HepG2 (cell line): ENCODE data around the gene INSIG2. TPM values are rescaled to one million over a fixed set of nuclear protein-coding genes. Genes with fewer than 3 reads are reported as not detected.
A peak's percentile ranks its signal among the peaks of the same experiment; 100 is the strongest.

Experiments used
- CCDC6 ChIP-seq: sonication (generic); formaldehyde crosslinking; IDR thresholded peaks from 2 replicates; pipeline ENCODE4 v1.8.1; 2022; ENCODE audit warnings: mild to moderate bottlenecking, missing genetic modification reagents, moderate library complexity
- CREB3 ChIP-seq: sonication (generic); formaldehyde crosslinking; IDR thresholded peaks from 2 replicates; pipeline ENCODE4 v1.5.0; 2020; ENCODE audit warnings: missing genetic modification reagents
- CREM ChIP-seq, 2 experiments: sonication (generic) in 1 of 2; formaldehyde crosslinking in 1 of 2; IDR thresholded peaks; 2 replicates each; pipeline versions ENCODE4 v1.4.0 to v1.6.1; 2016 to 2020; ENCODE audit warnings: antibody characterized with exemption in 1 of 2, mild to moderate bottlenecking in 1 of 2, missing genetic modification reagents in 1 of 2
- DBP ChIP-seq: sonication (generic); formaldehyde crosslinking; IDR thresholded peaks from 2 replicates; pipeline ENCODE4 v1.4.0; 2020; ENCODE audit warnings: missing genetic modification reagents; ENCODE audit errors: not compliant biosample characterization
- E2F5 ChIP-seq: sonication (generic); formaldehyde crosslinking; conservative IDR thresholded peaks from 2 replicates; pipeline ENCODE4 v1.4.0; 2020; ENCODE audit warnings: missing genetic modification reagents
- GFI1 ChIP-seq: sonication (generic); formaldehyde crosslinking; IDR thresholded peaks from 2 replicates; pipeline ENCODE4 v1.5.0; 2020; ENCODE audit warnings: missing genetic modification reagents, mild to moderate bottlenecking, borderline replicate concordance
- JUND ChIP-seq: sonication (generic); formaldehyde crosslinking; IDR thresholded peaks from 2 replicates; pipeline ENCODE4 v1.8.0; 2022; ENCODE audit warnings: mild to moderate bottlenecking, missing genetic modification reagents
- KLF13 ChIP-seq: sonication (generic); formaldehyde crosslinking; IDR thresholded peaks from 2 replicates; pipeline ENCODE4 v1.4.0; 2020; ENCODE audit warnings: mild to moderate bottlenecking, missing genetic modification reagents
- MED8 ChIP-seq: sonication (generic); formaldehyde crosslinking; IDR thresholded peaks from 2 replicates; pipeline ENCODE4 v1.8.1; 2023; ENCODE audit warnings: mild to moderate bottlenecking, missing genetic modification reagents; ENCODE audit not compliant: insufficient replicate concordance
- MXD1 ChIP-seq: sonication (generic); formaldehyde crosslinking; IDR thresholded peaks from 2 replicates; pipeline ENCODE4 v1.4.0; 2020; ENCODE audit warnings: mild to moderate bottlenecking, missing genetic modification reagents
- ZEB1 ChIP-seq: IDR thresholded peaks from 2 replicates; pipeline ENCODE4 v1.6.1; 2012; ENCODE audit warnings: mild to moderate bottlenecking, low read depth, inconsistent platforms; ENCODE audit not compliant: insufficient replicate concordance
- ZNF253 ChIP-seq: sonication (generic); formaldehyde crosslinking; IDR thresholded peaks from 2 replicates; pipeline ENCODE4 v1.8.0; 2022; ENCODE audit warnings: mild to moderate bottlenecking, missing genetic modification reagents, borderline replicate concordance
- ZNF282 ChIP-seq: fragments of 450-650 bp; IDR thresholded peaks from 2 replicates; pipeline ENCODE4 v1.6.1; 2018; ENCODE audit not compliant: partially characterized antibody
- ZNF337 ChIP-seq: sonication (generic); formaldehyde crosslinking; IDR thresholded peaks from 2 replicates; pipeline ENCODE4 v1.5.1; 2020; ENCODE audit warnings: missing genetic modification reagents, low read depth, mild to moderate bottlenecking, borderline replicate concordance
- ZNF343 ChIP-seq: sonication (generic); formaldehyde crosslinking; IDR thresholded peaks from 2 replicates; pipeline ENCODE4 v1.4.0; 2020; ENCODE audit warnings: mild to moderate bottlenecking, missing genetic modification reagents
- ZNF484 ChIP-seq: sonication (generic); formaldehyde crosslinking; IDR thresholded peaks from 2 replicates; pipeline ENCODE4 v1.5.1; 2020; ENCODE audit warnings: mild to moderate bottlenecking, low read depth, missing genetic modification reagents, borderline replicate concordance
- ZNF766 ChIP-seq: sonication (generic); formaldehyde crosslinking; IDR thresholded peaks from 2 replicates; pipeline ENCODE4 v1.5.0; 2020; ENCODE audit warnings: missing genetic modification reagents, borderline replicate concordance
- ZNF816 ChIP-seq: sonication (generic); formaldehyde crosslinking; IDR thresholded peaks from 2 replicates; pipeline ENCODE4 v1.8.0; 2022; ENCODE audit warnings: missing genetic modification reagents, mild to moderate bottlenecking, borderline replicate concordance
- ZSCAN9 ChIP-seq: IDR thresholded peaks from 2 replicates; pipeline ENCODE4 v1.6.1; 2016; ENCODE audit warnings: borderline replicate concordance
- polyA plus RNA-seq, 8 experiments: library from polyadenylated mRNA; depleted of rRNA in 3 of 8; stranded (reverse) in 7 of 8; unstranded in 1 of 8; fragments of >200 nt; fragmentation: Illumina TruSeq in 4 of 8; extraction: Trizol in 4 of 8; gene quantifications; 2 replicates each; pipeline versions ENCODE4 v1.2.1 to v1.2.3, GENCODE V29; 2011 to 2016; ENCODE audit warnings: low read depth in 4 of 8, missing spikeins in 1 of 8, mixed read lengths in 1 of 8; ENCODE audit not compliant: insufficient read depth in 1 of 8
- total RNA-seq, 5 experiments: library from RNA; depleted of rRNA; stranded (reverse); fragments of >200 nt; fragmentation: Illumina TruSeq; extraction: Trizol; gene quantifications; 2 replicates each; pipeline ENCODE4 v1.2.3, GENCODE V29; 2016; ENCODE audit warnings: low read depth in 1 of 5
- TF ChIP-seq, protein P1 (sequence below): sonication (generic); formaldehyde crosslinking; IDR thresholded peaks from 2 replicates; pipeline ENCODE4 v1.9.0; 2021; ENCODE audit warnings: missing genetic modification reagents, borderline replicate concordance
- TF ChIP-seq, protein P2 (sequence below): IDR thresholded peaks from 2 replicates; pipeline ENCODE4 v1.6.1; 2016

INSIG2 gene
- total and polyA plus RNA-seq, 2 of the 13 experiments (the other 11 are each of a cell fraction or from before 2014, with no cell fraction given) = 73.5 to 481 TPM

DNA sequence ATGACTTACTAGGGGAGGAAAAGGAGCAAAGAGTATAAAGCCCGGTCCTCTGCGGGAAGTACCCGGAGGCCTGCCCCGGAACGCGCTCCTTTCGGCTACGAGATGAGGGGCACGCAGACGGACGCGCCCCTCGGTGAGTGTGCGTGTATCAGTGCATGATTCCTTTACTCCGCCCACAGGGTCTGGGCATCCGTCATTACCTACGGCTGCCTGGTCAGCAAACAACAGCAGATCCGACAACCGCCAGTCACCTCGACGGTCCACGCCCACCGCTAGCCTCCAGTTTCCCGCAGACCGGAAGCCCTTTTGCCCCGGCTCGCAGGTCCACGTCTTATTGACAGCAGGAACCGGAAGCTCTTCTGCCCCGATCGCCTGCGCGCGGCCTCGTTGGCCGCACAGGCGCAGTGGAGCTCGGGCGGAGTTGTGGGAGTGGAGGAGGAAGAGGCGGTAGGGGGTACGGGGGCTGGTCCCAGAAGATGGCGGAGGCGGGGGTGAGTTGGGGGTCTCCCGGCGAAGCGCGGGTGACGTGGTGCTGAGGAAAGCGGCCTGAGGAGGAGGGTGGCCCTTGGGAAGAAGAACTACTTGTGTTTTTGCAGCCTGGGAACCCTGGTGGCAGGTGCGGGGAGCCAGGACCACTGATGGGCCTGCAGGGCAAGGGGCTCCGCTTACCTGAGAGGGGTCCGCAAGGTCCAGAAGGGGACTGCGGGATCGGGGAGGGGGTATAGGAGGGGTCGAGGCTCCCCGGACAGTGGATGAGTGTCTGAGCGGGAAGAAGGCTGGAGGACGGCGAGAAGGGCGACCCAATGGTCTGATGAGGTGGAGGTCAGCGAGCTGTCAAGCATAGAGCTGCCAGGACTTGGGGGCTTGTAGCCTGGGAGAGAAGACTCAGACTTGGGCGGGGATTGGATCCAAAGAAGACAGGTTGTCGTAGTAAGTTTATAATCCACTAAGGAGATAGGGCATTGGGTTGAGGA lies at the start of gene INSIG2 (continued):
- TF ChIP-seq, protein P1, sequence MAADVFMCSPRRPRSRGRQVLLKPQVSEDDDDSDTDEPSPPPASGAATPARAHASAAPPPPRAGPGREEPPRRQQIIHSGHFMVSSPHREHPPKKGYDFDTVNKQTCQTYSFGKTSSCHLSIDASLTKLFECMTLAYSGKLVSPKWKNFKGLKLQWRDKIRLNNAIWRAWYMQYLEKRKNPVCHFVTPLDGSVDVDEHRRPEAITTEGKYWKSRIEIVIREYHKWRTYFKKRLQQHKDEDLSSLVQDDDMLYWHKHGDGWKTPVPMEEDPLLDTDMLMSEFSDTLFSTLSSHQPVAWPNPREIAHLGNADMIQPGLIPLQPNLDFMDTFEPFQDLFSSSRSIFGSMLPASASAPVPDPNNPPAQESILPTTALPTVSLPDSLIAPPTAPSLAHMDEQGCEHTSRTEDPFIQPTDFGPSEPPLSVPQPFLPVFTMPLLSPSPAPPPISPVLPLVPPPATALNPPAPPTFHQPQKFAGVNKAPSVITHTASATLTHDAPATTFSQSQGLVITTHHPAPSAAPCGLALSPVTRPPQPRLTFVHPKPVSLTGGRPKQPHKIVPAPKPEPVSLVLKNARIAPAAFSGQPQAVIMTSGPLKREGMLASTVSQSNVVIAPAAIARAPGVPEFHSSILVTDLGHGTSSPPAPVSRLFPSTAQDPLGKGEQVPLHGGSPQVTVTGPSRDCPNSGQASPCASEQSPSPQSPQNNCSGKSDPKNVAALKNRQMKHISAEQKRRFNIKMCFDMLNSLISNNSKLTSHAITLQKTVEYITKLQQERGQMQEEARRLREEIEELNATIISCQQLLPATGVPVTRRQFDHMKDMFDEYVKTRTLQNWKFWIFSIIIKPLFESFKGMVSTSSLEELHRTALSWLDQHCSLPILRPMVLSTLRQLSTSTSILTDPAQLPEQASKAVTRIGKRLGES (CRISPR knock-in tag) = no peak
- no peak for TF ChIP-seq DBP (CRISPR knock-in tag)
- TF ChIP-seq E2F5 = no peak
- 0 out of 2 replicates have a peak, but pooled peaks have one; percentile 37 for TF ChIP-seq JUND (CRISPR knock-in tag)
- 0 out of 2 replicates have a peak, but pooled peaks have one; percentile 41 for TF ChIP-seq ZNF337 (CRISPR knock-in tag)
- no peak for TF ChIP-seq ZNF484 (CRISPR knock-in tag)
- TF ChIP-seq ZNF343 (CRISPR knock-in tag) = no peak; the same call in 1 of the 2 replicates
- TF ChIP-seq CCDC6 (CRISPR knock-in tag) = peak; percentile 86
- no peak for TF ChIP-seq ZNF766
- TF ChIP-seq ZSCAN9 (CRISPR knock-in tag) = peak; percentile 98; the same call in 1 of the 2 replicates
- TF ChIP-seq ZEB1 = peak; percentile 18
- TF ChIP-seq ZNF253 (CRISPR knock-in tag) = no peak; the same call in 1 of the 2 replicates
- no peak for TF ChIP-seq ZNF282
- no peak for TF ChIP-seq KLF13 (CRISPR knock-in tag)
- peak; percentile 61; the same call in 1 of the 2 replicates for TF ChIP-seq ZNF816 (CRISPR knock-in tag)
- TF ChIP-seq GFI1 = peak; percentile 83; the same call in 1 of the 2 replicates
- peak; percentile 91 for TF ChIP-seq CREM (IDR thresholded peaks at IDR 0.05)
- TF ChIP-seq CREM (CRISPR knock-in tag; IDR thresholded peaks at IDR 0.05) = no peak
- no peak; the same call in 1 of the 2 replicates for TF ChIP-seq MXD1 (CRISPR knock-in tag)
- peak; percentile 35 for TF ChIP-seq MED8 (CRISPR knock-in tag)
- TF ChIP-seq, protein P2, sequence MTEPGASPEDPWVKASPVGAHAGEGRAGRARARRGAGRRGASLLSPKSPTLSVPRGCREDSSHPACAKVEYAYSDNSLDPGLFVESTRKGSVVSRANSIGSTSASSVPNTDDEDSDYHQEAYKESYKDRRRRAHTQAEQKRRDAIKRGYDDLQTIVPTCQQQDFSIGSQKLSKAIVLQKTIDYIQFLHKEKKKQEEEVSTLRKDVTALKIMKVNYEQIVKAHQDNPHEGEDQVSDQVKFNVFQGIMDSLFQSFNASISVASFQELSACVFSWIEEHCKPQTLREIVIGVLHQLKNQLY (CRISPR knock-in tag) = peak; percentile 83
- TF ChIP-seq CREB3 (CRISPR knock-in tag) = peak; percentile 12; the same call in 1 of the 2 replicates
